Activated T-cell treated with anti-CD3 and anti-CD28 coated beads for 4 hours (primary cell): Measurements from ENCODE around the gene NTN3.
"Not testable (repeated sequence)": the region's sequence is repeated elsewhere in the genome, so short reads cannot be mapped to it uniquely, and the experiment has no call there.

Source experiments
- DNase-seq: peaks from one replicate; pipeline ENCODE4 v3.0.0-alpha.2; 2020

Gene NTN3

GRCh38 chr16:2441143-2441804 is 29.8 kb upstream of the NTN3 start:
- DNase-seq, result not testable (repeated sequence)

- no peak for DNase-seq
Measured at GRCh38 chr16:2443555-2443954, 27.5 kb upstream of the NTN3 start.

GRCh38 chr16:2447920-2448583 is 23.0 kb upstream of the NTN3 start:
- DNase-seq, result no peak

- DNase-seq, result no peak
Measured at GRCh38 chr16:2449118-2449517, 22.0 kb upstream of the NTN3 start.

GRCh38 chr16:2450535-2450934 is 20.6 kb upstream of the NTN3 start:
- DNase-seq, result no peak

- no peak for DNase-seq
Measured at GRCh38 chr16:2450975-2451381, 20.1 kb upstream of the NTN3 start.

- no peak for DNase-seq
Measured at GRCh38 chr16:2451851-2452320, 19.2 kb upstream of the NTN3 start.

GRCh38 chr16:2452650-2453049 is 18.4 kb upstream of the NTN3 start:
- no peak for DNase-seq

- no peak for DNase-seq
Measured at GRCh38 chr16:2455081-2455845, 15.8 kb upstream of the NTN3 start.

- DNase-seq, result no peak
Measured at GRCh38 chr16:2456551-2457153, 14.4 kb upstream of the NTN3 start.

GRCh38 chr16:2457267-2457666 is 13.8 kb upstream of the NTN3 start:
- no peak for DNase-seq

- DNase-seq, result no peak
Measured at GRCh38 chr16:2457946-2458345, 13.2 kb upstream of the NTN3 start.

GRCh38 chr16:2458887-2459646 is 12.0 kb upstream of the NTN3 start:
- DNase-seq, result no peak

GRCh38 chr16:2459647-2460390 is 11.3 kb upstream of the NTN3 start, which contains the start of gene TEDC2:
TSS of gene TEDC2 (plus strand) at chr16:2460109. CDS start at chr16:2460145, 36 bp downstream.
- peak; percentile 95 for DNase-seq

GRCh38 chr16:2460391-2460713 is 10.7 kb upstream of the NTN3 start:
- DNase-seq, result no peak

- no peak for DNase-seq
Measured at GRCh38 chr16:2460916-2461315, 10.2 kb upstream of the NTN3 start.

GRCh38 chr16:2462031-2462866 is 8.8 kb upstream of the NTN3 start:
- DNase-seq, result no peak

GRCh38 chr16:2464333-2464732 is 6.8 kb upstream of the NTN3 start:
- no peak for DNase-seq

GRCh38 chr16:2465653-2466415 is 5.3 kb upstream of the NTN3 start:
- DNase-seq, result no peak
